Islet precursor cell (in vitro differentiated cells): ENCODE results near the gene SLC35F1.
"Not testable (repeated sequence)": the region's sequence is repeated elsewhere in the genome, so short reads cannot be mapped to it uniquely, and the experiment has no call there.

Experiments
- DNase-seq: peaks from one replicate; pipeline ENCODE4 v3.0.0-alpha.2; 2018

Gene SLC35F1

DNA sequence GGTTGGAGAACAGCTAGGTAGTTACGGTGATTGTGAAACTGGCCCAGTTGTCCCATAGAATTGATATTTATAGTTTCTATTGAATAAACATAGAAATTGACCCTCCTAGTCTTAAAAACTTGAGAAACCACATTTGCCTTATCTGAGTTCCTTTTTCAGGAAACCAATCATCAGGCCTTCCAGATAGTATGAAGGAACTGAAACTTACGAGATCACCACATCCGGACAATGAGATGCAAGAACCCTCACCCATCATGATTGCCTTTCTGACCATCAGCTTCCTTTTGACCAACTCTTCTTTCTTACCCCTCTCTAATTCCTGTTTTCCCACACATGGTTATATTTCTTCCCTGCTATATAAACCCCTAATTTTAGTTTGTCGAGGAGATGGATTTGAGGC is 21.8 kb downstream of the SLC35F1 start:
- no peak for DNase-seq

- no peak for DNase-seq
Measured at GRCh38 chr6:117929501-117929900, 22.4 kb downstream of the SLC35F1 start.

DNA sequence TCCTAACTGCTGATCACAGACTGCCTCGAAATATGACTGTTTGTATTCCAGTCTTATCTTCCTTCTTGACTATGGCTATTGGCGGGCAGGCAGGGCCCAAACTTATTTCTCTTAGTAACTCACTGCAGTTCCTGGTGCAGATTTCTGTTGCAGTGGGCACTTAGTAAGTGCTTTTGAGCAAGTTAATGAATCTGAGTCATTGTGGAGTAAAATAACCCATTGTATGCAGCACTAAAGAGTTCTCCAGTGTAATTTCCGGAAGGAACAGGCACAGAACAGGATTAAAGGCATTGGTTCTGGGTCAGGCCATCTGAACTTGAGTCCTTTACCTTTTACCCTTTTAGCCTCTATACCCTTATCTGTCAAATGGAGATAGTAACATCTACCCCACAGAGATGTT is 23.6 kb downstream of the SLC35F1 start:
- DNase-seq = no peak

GRCh38 chr6:117932001-117932400 is 24.9 kb downstream of the SLC35F1 start:
- no peak for DNase-seq

- DNase-seq = no peak
Measured at GRCh38 chr6:117932676-117933075, 25.6 kb downstream of the SLC35F1 start.

DNA sequence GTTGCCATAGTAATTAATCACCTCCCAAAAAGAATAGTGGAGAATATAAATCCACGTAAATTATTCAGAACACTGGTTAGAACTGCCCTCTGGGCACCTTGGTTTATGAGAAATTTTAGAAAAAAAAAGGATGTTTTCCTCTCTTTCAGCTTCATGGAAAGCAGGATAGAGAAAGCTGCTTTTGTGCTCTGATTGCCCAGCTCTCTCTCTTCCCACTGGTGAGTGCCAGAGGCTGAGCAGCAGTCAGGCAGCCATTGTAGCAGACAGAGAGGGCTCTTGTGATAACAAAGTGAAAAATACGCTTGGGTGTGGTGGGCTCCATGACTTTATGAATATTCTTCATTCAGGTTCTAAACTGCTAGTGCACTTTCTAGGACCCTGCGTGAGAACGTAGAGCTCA is 26.4 kb downstream of the SLC35F1 start:
- no peak for DNase-seq

- peak; percentile 73 for DNase-seq
Measured at GRCh38 chr6:117938311-117938995, 31.4 kb downstream of the SLC35F1 start.

DNA sequence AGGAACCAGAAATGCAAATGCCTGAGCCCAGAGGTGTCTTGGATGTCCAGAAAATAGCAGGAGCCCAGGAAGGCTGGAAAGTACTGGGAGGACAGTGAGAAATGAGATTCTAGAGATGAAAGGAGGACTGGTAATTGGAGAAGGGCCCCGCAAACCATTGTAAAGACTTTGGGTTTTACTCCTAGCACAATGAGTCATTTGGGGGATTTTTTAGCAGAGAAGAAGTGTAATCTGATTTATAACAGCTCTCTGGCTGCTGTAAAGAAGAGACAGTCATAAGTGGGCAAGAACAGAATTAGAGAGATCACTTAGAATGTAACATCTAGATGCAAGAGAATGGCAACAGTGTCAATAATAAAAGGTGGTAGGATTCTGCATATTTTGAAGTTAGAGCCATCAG is 40.2 kb downstream of the SLC35F1 start:
- no peak for DNase-seq

DNA sequence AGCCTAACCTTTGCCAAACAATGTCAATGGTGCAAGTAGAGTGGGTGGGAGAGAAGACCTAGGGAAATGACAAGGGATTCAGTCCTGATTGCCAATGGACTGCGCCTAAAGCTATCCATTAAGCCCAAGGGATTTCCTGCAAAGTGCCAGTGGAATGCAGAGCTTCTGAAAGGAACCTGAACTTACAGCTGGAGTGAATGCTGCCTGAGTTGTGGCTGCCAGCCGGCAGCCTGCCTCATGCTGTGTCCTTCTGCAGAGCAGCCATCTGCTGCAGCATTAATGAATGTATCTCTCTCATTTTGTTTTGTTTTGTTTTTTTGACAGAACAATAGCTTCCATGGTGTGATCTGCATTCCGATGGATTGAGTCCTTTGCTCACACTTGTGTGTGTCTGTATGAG is 44.7 kb downstream of the SLC35F1 start:
- peak; percentile 85 for DNase-seq

- DNase-seq = no peak
Measured at GRCh38 chr6:117955684-117956256, 48.7 kb downstream of the SLC35F1 start.

DNA sequence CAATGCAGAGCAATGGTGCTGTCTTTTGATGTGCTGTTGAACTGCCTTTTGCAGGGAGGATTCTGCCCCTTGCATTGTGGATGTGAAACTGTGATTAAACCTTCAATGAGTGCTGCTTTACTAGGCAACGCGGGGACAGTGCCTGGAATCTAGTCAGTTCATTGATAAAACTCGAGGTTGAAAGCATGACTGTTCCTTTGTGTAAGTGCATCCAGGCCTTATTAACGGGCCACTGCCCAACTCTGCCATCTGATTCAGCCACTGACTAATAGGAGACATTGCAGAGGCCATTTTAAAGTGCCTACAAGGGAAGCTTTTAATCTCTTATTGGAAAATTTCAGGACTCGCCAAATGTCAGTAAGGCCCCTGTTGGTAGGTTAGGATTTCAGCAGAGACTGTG is 49.3 kb downstream of the SLC35F1 start:
- no peak for DNase-seq

DNA sequence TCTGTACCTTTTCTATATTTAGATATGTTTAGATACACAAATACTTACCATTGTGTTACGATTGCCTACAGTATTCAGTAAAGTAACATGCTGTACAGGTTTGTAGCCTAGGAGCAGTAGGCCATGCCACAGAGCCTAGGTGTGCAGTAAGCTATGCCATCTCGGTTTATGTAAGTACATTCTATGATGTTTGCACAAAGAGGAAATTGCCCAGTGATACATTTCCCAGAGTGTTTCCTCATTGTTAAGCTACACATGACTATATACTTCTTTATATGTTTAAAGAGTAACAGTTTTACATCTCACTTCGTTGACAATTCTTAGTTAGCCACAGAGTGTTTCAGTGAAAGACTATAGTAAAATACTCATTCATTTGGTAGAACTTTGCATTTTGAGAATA is 51.5 kb downstream of the SLC35F1 start:
- DNase-seq = no peak

DNA sequence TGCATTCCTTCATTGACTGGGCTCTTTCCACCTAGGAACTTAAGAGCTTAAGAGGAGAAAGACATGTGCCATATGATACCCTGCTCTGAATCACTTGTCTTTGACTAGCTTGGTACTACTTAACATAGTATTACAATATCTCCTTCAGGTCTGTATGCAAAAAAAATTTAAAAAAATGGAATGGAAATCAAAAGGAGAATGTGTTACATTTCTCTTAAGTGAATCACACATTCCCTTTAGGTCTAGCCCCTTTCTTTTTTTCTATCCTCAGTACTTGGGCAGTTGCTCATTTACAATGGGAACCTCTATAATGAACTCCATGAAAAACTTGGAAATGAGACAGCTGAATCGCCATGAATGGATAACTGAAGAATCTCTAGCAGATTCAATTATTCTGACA is 53.8 kb downstream of the SLC35F1 start:
- no peak for DNase-seq

GRCh38 chr6:117961301-117961700 is 54.2 kb downstream of the SLC35F1 start:
- no peak for DNase-seq

DNA sequence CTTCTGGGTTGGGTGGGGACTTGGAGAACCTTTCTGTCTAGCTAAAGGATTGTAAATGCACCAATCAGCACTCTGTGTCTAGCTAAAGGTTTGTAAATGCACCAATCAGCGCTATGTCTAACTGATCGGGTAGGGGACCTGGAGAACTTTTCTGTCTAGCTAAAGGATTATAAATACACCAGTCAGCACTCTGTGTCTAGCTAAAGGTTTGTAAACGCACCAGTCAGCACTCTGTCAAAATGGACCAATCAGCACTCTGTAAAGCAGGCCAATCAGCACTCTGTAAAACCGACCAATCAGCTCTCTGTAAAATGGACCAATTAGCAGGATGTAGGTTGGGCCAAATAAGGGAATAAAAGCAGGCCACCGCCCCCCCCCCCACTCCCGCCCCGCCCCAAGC is 58.7 kb downstream of the SLC35F1 start:
- not testable (repeated sequence) for DNase-seq

- DNase-seq = no peak
Measured at GRCh38 chr6:117971637-117972036, 64.6 kb downstream of the SLC35F1 start.

- DNase-seq = no peak
Measured at GRCh38 chr6:117974914-117975627, 68.0 kb downstream of the SLC35F1 start.

- DNase-seq = no peak
Measured at GRCh38 chr6:117976030-117976651, 69.1 kb downstream of the SLC35F1 start.

- DNase-seq = no peak
Measured at GRCh38 chr6:117985916-117986315, 78.9 kb downstream of the SLC35F1 start.

- DNase-seq = no peak
Measured at GRCh38 chr6:117986396-117986795, 79.3 kb downstream of the SLC35F1 start.

- no peak for DNase-seq
Measured at GRCh38 chr6:117989086-117989485, 82.0 kb downstream of the SLC35F1 start.

DNA sequence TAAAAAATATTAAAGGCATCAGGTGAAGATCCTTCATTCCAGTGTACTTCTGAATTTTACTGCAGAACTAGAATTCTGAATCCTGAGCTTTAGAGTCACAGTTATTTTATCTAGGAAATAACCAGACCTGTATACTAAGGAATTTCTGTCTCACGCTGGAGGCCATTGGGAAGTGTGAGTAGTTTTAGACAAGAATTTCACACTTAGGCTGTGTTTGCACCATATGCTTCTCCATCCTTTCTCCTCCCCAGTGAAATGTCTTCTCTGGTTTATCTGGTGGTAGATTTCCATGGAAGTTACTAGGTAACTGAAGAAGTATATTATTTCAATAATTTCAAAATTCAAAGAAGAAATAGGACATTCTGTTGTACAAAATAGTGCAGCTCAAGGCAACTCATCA is 83.1 kb downstream of the SLC35F1 start:
- no peak for DNase-seq

DNA sequence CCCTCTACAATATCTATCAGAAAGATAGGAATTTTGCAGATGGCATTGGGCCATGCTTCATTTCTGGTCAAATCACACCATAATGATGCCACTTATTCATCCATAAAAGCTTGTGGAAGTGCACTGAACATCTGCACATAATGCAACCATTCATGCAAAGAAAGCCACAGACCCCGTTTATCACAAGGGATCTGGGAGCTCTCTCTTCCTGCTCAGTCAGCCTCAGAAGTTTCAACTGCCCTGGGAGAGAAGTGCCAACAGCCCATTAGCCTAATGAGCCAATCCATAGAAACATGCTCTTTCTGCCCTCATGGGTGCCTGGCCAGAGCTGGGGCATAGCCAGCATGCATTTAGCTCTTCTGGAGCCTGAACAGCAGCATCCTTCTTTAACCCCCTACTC is 85.8 kb downstream of the SLC35F1 start:
- DNase-seq = peak; percentile 56

GRCh38 chr6:118012944-118013343 is 105.9 kb downstream of the SLC35F1 start:
- no peak for DNase-seq
